Iris pigment epithelial cell (primary cell): ENCODE measurements around the gene SERPINB1.

Source experiments
- DNase-seq: peaks from one replicate; pipeline ENCODE4 v3.0.0-alpha.2; 2011; ENCODE audit warnings: low read depth

The SERPINB1 gene

GRCh38 chr6:2793534-2794151 is 48.0 kb downstream of the SERPINB1 start:
- no peak for DNase-seq

DNA sequence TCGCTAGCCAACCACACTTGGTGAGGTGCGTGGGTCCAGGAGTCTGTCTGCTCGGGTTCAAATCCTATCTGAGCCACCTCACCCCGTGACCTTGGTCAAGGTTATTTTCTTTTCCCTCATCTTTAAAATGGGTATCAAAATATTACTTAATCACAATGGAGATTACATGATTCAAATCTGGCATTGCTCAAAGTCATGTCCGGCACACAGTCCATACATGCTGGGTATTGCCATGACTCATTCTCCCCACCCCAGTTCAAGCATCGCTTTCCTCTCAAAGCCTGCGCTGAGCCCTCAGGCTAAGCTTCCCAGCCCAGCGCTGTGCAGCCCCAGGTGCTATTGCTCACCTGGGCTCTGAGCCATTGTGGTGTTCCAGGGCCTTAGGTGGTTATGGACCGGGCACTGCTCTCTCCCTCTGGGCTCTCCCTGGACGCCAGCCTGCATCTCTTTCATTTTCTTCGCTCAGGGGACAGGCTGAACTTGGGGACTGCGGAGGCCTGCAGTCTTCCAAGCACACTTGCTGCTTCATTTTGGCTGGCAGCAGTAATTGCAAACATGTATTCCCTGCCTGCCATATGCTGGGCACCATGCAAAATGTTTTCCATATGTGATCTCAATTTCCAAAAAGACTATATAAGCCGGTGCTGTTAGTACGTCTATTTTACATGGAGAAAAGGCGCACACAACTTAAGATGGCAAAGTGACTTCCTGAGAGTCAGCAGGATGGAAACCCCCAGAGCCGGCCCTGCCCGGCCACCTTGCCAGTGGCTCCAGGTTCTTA is 49.1 kb downstream of the SERPINB1 start:
- DNase-seq: peak; percentile 89

GRCh38 chr6:2791450-2791974 is 50.2 kb downstream of the SERPINB1 start:
- peak; percentile 12 for DNase-seq

DNA sequence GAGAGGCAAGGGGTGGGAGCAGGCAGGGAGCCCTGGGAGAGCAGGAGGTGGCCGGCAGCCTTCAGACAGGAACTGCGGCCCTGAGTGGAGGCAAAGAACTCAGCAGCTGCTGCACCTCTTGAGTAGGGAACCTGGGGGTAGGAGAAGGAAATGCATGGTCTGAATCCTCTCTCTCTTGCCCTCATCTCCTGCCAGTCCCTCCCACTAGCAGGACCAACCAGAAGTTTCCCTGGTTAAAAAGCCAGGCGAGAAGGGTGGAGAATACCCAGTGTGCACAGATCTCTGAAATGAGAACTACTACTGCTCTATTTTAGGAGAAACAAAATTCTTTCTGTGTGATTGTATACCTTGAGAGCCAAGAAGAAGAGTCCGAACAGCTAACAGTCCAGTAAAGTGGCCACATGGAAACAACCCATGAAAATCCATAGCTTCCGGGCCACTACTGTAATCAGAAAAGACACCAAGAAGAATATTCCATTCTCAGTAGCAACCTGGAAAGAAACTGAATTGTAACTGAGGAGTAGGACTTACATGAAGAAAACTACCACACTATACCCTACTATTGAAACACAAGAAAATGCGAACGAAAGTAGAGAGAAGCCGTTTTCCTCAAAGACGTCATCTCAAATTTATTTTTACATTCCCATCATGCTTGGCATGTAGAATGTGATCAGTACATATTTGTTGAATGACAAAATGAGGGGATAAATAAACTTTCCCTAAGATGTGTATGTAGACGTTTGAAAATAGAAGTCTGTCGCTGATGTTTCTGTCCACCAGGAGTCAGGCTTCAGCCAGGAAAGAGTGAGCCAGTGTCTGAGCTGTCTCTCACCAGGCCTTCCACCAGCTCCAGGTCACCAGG is 50.8 kb downstream of the SERPINB1 start:
- peak; percentile 96 for DNase-seq

DNA sequence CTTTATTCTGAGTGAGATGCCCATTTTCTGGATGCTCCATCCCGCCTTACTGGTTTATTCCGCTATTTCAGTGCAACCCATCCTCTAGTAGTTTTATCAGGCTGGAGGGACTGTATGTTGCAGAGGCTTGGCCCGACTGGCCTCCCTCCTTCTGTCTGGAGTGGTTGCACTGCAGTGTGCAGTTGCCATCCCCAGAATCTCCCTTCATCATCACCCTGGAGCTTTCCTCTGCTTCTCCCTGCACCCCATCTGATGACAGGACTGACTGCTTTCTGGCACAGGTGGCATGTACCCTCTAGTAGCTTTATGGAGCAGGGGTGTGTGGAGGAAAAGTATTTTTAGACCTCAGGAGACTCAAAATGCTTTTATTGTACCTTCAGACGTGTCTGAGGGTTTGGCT is 55.4 kb downstream of the SERPINB1 start:
- no peak for DNase-seq

DNA sequence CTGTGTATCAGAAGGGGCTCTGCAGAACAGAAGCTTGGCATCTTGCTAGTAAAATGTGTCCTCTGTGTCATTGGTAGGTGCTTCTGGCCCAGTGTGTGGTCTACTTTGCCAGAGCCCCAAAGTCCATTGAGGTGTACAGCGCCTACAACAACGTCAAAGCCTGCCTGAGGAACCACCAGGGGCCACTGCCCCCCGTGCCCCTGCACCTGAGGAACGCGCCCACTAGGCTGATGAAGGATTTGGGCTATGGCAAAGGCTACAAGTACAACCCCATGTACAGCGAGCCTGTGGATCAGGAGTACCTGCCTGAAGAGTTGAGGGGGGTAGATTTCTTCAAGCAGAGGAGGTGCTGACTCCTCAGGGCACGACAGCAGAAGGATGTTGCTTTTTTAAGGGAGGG is 56.7 kb downstream of the SERPINB1 start:
- DNase-seq: no peak

DNA sequence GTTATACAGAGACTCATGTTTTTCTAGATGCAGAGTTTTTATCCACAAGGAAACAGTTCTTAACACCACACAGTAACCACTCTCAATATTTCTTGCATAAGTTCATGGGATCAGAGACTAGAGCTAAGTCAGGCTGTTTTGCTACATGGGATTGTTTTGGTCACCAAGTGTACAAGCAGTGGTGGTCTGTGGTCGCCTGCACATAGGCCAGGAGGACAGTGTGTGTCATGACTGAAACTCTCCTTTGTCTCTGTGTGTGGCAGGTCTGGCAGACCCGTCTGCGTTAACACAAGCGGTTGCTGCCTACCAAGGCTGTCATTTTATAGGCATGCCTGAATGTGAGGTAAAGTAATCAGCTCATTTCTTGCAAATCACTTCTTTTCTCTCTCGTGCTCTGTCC is 57.6 kb downstream of the SERPINB1 start:
- no peak for DNase-seq

DNA sequence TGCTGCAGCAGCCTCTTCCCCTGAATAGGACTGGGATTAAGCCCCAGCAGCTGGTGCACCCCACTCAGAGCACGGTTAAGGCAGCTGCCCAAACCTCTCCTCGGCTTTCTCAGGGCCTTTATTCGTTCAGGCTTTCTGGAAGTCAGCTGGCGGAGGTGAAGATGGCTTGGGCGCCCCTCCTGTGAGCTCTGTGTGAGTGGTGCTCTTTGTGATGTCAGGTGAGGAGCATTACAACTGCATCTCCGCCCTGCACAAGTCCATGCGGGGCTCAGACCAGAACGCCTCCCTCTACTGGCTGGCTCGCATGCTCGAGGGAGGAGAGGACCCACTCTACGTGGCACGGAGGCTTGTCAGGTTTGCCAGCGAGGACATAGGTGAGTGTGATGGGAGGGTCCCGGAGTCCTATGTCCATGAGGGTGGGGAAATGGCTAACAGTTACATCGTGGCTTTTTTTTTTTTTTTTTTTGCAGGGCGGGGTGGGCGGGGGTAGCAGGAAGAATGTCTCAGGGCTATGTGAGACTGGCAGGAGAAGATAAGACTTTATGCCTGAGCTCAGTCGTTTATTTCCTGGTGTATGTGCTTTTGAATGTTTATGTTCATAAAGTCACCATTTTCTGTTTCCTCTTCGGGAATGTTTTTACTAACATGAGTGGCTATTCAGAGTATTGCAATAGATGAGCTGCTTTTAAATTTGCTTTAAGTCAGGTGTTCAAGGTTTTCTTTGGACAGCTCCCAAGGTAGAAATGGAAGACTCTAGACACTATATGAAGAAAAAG is 58.3 kb downstream of the SERPINB1 start:
- peak; percentile 17 for DNase-seq

DNA sequence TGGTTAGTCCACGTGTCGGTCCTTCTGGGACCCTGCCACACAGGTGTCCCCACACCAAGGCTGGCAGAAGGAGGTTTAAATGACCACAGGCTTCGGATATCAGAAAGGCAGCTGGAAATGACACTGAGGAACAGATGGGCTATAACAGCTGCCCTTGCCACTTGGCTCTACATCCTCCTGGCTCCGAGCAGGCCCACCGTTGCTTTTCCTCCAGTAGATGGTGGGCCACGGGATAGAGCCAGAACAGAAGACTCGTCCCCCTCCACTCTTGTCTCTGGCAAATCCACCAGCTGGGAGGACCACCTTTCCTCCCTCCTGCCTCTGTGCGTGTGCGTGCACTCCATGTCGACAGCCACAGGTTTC is 58.9 kb downstream of the SERPINB1 start:
- DNase-seq: no peak

DNA sequence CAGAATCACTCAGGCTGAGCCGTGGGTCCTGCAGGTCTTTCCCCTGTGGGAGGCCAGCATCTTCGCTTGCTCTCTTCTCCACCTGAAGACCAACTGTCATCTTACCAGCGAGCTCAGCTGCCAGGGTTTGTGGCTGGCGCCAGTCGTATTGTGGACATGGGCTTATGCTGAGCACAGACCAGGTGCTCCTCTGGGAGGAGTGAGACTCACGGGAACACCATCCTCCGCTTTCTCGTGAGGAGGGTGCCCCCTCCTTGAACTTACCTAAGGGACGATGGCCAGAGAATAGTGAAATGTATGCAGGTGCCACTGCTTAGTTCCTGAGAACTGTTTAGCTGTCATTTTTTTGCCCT is 59.3 kb downstream of the SERPINB1 start:
- DNase-seq: no peak
